22Rv1 (cell line): ENCODE measurements around the gene SLC1A7.

Source experiments
- H3K27ac ChIP-seq: fragments of 450-650 bp; 2 replicates; pipeline ENCODE4 v1.5.1; 2017
- ZFX ChIP-seq: fragments of 450-650 bp; IDR thresholded peaks from 2 replicates; pipeline ENCODE4 v1.6.1; 2017; ENCODE audit warnings: antibody characterized with exemption, borderline replicate concordance
- TF ChIP-seq, protein P1 (sequence below): fragments of 450-650 bp; IDR thresholded peaks from 2 replicates; pipeline ENCODE4 v1.5.1; 2017; ENCODE audit warnings: mild to moderate bottlenecking

SLC1A7 gene

DNA sequence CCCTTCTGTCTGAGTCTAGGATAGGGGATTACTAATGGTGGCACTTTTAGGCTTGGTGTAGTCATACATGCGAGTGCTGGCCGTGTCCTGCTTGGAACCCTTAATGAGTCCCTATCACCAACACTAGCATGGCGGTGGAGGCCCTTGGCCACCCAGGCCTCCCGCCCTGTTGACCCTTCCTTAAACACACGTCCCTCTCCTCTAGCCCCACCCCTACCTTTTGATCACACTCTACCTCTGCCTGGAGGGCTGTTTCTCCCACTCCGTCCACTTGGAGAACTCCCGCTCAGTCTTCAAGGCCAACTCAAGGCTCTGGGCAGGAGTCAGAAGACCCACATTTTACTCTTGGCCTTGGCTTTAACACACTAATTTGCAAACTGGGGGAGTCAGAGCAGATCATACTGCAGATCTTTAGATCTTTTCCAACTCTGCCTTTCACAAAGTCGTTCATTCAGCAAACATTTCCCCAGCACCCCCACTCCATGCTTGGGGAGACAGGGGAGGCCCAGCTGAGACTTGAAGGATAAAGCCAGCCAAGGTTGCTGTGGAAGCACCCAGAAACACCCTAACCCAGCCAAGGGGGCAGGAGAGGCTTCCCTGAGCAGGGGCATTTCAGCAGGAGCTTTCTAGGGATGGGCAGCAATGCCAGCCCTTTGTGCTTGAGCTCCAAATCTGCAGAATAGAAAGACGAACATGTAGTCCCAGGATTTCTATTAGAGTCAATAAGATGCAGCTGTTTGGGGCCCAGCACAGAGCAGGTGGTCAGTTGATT lies 78.5 kb downstream of the SLC1A7 start:
- H3K27ac ChIP-seq, result no peak overlapping the region
- TF ChIP-seq ZFX, result no peak
- TF ChIP-seq, protein P1, sequence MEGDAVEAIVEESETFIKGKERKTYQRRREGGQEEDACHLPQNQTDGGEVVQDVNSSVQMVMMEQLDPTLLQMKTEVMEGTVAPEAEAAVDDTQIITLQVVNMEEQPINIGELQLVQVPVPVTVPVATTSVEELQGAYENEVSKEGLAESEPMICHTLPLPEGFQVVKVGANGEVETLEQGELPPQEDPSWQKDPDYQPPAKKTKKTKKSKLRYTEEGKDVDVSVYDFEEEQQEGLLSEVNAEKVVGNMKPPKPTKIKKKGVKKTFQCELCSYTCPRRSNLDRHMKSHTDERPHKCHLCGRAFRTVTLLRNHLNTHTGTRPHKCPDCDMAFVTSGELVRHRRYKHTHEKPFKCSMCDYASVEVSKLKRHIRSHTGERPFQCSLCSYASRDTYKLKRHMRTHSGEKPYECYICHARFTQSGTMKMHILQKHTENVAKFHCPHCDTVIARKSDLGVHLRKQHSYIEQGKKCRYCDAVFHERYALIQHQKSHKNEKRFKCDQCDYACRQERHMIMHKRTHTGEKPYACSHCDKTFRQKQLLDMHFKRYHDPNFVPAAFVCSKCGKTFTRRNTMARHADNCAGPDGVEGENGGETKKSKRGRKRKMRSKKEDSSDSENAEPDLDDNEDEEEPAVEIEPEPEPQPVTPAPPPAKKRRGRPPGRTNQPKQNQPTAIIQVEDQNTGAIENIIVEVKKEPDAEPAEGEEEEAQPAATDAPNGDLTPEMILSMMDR, result no peak

DNA sequence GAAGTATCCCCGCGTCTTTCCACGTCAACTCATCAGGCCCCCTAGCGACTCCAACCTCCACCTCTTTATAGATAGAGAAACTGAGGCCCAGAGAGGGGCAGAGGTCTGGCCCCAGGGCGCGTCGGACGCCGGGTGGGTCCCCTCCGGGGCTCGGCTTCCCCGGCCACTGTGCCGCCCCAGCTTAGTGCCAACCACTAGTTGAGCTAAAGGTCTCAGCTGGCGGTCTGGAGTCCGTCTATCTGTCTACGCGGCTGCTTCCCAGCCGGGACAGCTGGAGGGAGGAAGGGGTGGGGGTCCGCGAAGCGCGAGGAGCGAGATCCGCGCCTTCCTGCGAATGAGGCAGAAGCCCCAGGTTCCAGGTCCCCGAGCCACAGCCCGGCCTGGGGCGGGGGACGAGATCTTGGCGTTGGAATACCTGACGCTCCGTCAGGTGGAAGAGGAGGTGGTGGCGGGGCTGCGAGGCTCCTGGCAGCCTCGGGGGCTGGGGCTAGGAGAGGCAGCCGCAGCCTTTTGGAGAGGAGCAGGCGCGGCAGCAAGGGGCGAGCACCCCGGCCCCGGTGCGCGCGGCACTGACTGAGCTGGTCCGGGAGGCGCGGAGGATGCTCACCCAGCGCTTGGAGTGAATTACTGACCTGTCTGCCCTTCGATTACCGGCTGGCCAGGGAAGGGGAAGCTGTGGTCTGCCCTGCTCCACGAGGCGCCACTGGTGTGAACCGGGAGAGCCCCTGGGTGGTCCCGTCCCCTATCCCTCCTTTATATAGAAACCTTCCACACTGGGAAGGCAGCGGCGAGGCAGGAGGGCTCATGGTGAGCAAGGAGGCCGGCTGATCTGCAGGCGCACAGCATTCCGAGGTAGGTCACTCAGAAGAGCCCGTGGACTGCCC lies 79.5 kb downstream of the SLC1A7 start:
- no peak overlapping the region for H3K27ac ChIP-seq
- TF ChIP-seq, protein P1, result peak; percentile 10; the same call in 1 of the 2 replicates
- TF ChIP-seq ZFX, result no peak

DNA sequence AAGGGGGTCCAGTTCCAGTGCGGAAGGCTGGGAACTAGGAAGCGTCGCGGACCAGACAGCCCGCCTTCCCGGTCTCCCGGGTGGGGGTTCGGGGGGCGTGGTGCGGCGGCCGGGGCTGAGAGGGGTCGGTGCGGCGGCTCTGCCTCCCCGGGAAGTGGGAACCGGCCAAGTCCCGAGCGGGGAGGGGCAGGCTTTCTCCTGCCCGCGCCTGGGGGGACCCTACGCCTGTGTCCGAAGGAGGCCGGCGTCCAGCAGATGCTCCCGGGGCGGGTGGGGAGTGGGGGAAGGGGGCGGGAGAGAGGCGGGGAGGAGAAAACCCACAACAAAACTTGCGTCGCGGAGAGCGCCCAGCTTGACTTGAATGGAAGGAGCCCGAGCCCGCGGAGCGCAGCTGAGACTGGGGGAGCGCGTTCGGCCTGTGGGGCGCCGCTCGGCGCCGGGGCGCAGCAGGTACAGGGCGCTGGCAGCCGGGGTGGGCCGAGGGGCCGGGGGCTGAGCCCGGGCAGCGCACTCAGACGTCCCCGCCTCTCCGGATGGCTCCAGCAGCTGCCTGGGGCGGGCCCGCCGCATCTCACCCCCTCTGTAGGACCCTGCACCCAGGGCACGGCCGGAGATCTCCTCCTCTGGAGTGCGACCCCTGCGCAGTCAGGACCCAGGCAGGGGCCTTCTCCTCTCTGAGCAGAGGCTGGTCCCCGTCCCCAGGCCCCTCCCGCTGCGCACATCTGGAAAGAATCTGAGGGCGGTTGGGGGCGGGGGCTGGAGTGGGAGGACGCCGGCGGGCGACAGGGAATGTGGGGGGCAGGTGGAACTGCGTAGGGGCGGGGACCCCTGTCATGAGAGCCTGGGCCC lies 80.4 kb downstream of the SLC1A7 start, which contains the start of gene PODN:
Gene PODN, plus strand, starts transcription at position 355 of the 849 bp plus-strand sequence. CDS start 7,643 bp downstream, outside the sequence.
- TF ChIP-seq, protein P1, result no peak
- TF ChIP-seq ZFX, result no peak
- H3K27ac ChIP-seq, result no peak within 1 kb of the TSS

DNA sequence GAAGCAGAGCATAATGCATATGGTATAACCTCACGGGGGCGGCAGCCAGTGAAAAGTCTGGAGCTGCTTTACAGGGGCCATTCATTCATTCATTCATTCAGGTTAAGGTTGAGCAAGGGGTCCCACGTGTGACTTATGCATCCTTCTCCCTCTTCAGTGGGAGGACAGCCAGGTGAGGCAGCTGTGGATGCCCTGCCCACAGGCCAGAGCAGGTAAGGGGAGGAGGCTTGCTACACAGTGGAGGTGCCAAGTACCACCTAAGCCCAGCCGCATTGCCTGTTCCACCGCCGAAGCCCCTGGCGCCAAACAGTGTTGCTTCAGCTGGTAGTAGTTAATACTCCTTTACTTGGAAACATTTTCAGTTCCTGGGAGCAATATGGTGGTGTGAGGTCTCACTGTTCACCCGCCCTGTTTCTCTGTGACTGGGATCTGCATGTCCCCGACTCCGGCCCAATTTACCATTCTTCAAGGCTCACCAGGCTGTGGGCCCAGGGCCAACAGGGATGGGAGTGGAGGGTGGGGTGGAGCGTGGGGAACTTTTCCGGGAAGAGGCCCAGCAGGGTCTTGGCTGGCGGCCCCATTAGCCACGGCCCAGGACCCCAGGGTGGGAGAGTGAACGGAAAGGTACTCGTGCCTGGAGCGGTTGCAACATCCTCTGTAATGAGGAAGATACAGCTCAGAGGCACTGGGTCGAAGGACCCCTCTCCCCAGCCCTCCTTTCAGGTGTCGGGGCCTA lies 81.1 kb downstream of the SLC1A7 start:
- H3K27ac ChIP-seq, result no peak overlapping the region
- no peak for TF ChIP-seq ZFX
- TF ChIP-seq, protein P1, result no peak

GRCh38 chr1:53060579-53060978 lies 81.9 kb downstream of the SLC1A7 start:
- TF ChIP-seq, protein P1, result no peak
- no peak for TF ChIP-seq ZFX
- no peak overlapping the region for H3K27ac ChIP-seq

DNA sequence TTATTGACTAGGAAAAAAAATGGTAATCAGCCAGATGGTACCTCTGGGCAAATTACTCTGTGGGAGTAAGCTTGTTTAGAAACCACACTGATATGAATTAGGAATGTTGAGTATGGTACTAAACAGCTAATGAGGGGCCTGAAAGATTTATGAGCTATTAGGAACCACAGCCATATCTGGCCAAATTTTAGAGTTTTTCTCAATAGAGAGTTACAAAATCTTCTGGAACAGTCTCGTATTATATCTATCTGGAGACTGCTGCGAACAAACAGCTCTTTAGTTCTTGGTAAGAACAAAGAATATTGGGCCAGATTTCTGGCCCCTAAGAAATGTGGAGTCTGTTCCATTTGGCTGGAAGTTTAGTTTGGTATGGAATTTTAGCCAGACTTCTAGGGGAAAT lies 85.3 kb downstream of the SLC1A7 start:
- H3K27ac ChIP-seq, result no peak overlapping the region
- no peak for TF ChIP-seq ZFX

GRCh38 chr1:53051676-53052075 lies 90.8 kb downstream of the SLC1A7 start:
- no peak overlapping the region for H3K27ac ChIP-seq
- TF ChIP-seq ZFX, result no peak
- TF ChIP-seq, protein P1, result no peak
